MM.1S (cell line): ENCODE results near the gene GRIK4.

Experiments
- DNase-seq: peaks from one replicate; pipeline ENCODE4 v3.0.0-alpha.2; 2015
- H2AFZ ChIP-seq: fragments of 300-600 bp; sonication (generic); 2 replicates; pipeline ENCODE4 v1.6.0; 2016; ENCODE audit warnings: antibody characterized with exemption, low read length
- H3F3A ChIP-seq: fragments of 300-600 bp; sonication (generic); 2 replicates; pipeline ENCODE4 v1.6.1; 2016; ENCODE audit warnings: mild to moderate bottlenecking, antibody characterized with exemption, low read length, moderate library complexity, mixed read lengths; ENCODE audit not compliant: insufficient read depth
- H3K27ac ChIP-seq: fragments of 300-600 bp; sonication (generic); 2 replicates; pipeline ENCODE4 v1.5.1; 2016; ENCODE audit warnings: mild to moderate bottlenecking, low read length
- H3K27me3 ChIP-seq: fragments of 300-600 bp; sonication (generic); replicated peaks from 2 replicates; pipeline ENCODE4 v1.6.0; 2016; ENCODE audit warnings: low read length; ENCODE audit not compliant: insufficient read depth
- H3K36me3 ChIP-seq: fragments of 300-600 bp; sonication (generic); replicated peaks from 2 replicates; pipeline ENCODE4 v1.6.1; 2016; ENCODE audit warnings: mild to moderate bottlenecking, low read length, mixed read lengths; ENCODE audit not compliant: insufficient read depth
- H3K4me1 ChIP-seq: fragments of 300-600 bp; sonication (generic); 2 replicates; pipeline ENCODE4 v1.6.1; 2016; ENCODE audit warnings: low read length, mixed read lengths
- H3K4me2 ChIP-seq: fragments of 300-600 bp; sonication (generic); 2 replicates; pipeline ENCODE4 v1.6.0; 2016; ENCODE audit warnings: low read depth, low read length
- H3K4me3 ChIP-seq: fragments of 300-600 bp; sonication (generic); 2 replicates; pipeline ENCODE4 v1.5.1; 2016; ENCODE audit warnings: low read length, mixed read lengths
- H3K79me2 ChIP-seq: fragments of 300-600 bp; sonication (generic); 2 replicates; pipeline ENCODE4 v1.6.1; 2016; ENCODE audit warnings: mixed run types, low read length, mixed read lengths
- H3K9ac ChIP-seq: fragments of 300-600 bp; sonication (generic); 2 replicates; pipeline ENCODE4 v1.6.1; 2016; ENCODE audit warnings: low read length, mixed read lengths
- H3K9me2 ChIP-seq: fragments of 300-600 bp; sonication (generic); replicated peaks from 2 replicates; pipeline ENCODE4 v1.6.1; 2016; ENCODE audit warnings: mild to moderate bottlenecking, low read length, mixed read lengths; ENCODE audit not compliant: insufficient read depth
- H3K9me3 ChIP-seq: fragments of 300-600 bp; sonication (generic); replicated peaks from 2 replicates; pipeline ENCODE4 v1.6.1; 2016; ENCODE audit warnings: mild to moderate bottlenecking, low read length, mixed read lengths; ENCODE audit not compliant: insufficient read depth
- H4K20me1 ChIP-seq: fragments of 300-600 bp; sonication (generic); 2 replicates; pipeline ENCODE4 v1.6.1; 2016; ENCODE audit warnings: mild to moderate bottlenecking, low read length, moderate library complexity, mixed read lengths; ENCODE audit not compliant: insufficient read depth
- EZH2 ChIP-seq: fragments of 300-600 bp; sonication (generic); optimal IDR thresholded peaks from 2 replicates; pipeline ENCODE3; 2017; ENCODE audit warnings: low read depth, mild to moderate bottlenecking, antibody characterized with exemption, low read length, mixed read lengths
- EZH2phosphoT487 ChIP-seq: fragments of 300-600 bp; sonication (generic); IDR thresholded peaks from 2 replicates; pipeline ENCODE4 v1.6.1; 2018; ENCODE audit warnings: antibody characterized with exemption, low read length
- TF ChIP-seq, protein P1 (sequence below): fragments of 300-600 bp; sonication (generic); IDR thresholded peaks from 2 replicates; pipeline ENCODE4 v1.5.1; 2016; ENCODE audit warnings: antibody characterized with exemption, low read length, mixed read lengths

Gene GRIK4

DNA sequence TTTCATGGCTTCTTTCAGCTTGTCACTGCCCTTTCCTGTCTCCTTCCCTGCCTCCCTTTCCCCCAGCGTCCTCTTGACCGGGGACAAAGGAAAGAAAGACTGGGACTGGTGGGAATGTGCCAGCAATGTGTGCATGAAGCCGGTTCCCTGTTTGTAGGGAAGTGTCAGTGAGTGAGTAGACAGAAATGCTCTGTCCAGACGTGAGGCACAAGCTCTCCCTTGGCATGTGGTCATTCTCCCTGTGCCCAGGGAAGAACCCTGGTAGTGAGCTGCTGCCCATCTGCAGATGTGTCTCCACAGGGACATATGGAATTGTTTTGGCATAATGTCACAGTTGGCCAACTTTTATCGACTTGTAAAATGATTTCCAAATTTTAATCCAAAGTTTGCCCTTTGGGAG, 426.0 kb downstream of the GRIK4 start:
- Histone ChIP-seq H3K27ac (no peak overlapping the region), H3F3A (no peaks in the 10 kb centered on the region), H2AFZ (no peak overlapping the region), H3K4me1 (no peaks in the 10 kb centered on the region), H3K27me3 (no peaks in the 10 kb centered on the region), H3K9ac (no peak overlapping the region), H3K79me2 (no peaks in the 10 kb centered on the region), H3K9me3 (no peaks in the 10 kb centered on the region), H3K4me2 (no peak overlapping the region), H3K36me3 (no peaks in the 10 kb centered on the region), H3K4me3 (no peak overlapping the region), H3K9me2 (no peaks in the 10 kb centered on the region), H4K20me1 (no peaks in the 10 kb centered on the region)
- TF ChIP-seq EZH2phosphoT487 (no peak), EZH2 (no peak)
- TF ChIP-seq, protein P1, sequence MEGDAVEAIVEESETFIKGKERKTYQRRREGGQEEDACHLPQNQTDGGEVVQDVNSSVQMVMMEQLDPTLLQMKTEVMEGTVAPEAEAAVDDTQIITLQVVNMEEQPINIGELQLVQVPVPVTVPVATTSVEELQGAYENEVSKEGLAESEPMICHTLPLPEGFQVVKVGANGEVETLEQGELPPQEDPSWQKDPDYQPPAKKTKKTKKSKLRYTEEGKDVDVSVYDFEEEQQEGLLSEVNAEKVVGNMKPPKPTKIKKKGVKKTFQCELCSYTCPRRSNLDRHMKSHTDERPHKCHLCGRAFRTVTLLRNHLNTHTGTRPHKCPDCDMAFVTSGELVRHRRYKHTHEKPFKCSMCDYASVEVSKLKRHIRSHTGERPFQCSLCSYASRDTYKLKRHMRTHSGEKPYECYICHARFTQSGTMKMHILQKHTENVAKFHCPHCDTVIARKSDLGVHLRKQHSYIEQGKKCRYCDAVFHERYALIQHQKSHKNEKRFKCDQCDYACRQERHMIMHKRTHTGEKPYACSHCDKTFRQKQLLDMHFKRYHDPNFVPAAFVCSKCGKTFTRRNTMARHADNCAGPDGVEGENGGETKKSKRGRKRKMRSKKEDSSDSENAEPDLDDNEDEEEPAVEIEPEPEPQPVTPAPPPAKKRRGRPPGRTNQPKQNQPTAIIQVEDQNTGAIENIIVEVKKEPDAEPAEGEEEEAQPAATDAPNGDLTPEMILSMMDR: no peak
- DNase-seq: no peak

DNA sequence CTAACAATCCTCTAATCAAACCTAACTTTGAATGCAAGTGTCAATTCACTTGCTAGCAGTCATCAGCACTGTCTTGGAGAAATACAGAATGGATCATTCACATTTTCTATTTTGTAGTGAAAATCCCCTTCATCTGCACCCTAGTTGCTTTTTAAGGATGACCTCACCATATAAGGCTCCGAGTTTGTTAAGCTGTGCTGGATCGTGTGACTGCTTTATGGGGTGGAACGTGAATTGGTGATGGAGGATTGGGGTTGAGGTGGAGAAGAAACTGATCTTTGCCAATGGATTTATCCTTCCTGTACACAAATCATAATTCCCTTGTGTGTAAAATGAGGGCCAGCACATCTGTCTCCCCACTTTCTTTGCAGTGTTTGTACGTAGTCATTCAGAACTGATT, 426.7 kb downstream of the GRIK4 start:
- Histone ChIP-seq H3K9me2 (no peaks in the 10 kb centered on the region), H3K79me2 (no peaks in the 10 kb centered on the region), H3K9me3 (no peaks in the 10 kb centered on the region), H3F3A (no peaks in the 10 kb centered on the region), H3K4me3 (no peak overlapping the region), H4K20me1 (no peaks in the 10 kb centered on the region), H3K4me2 (no peak overlapping the region), H2AFZ (no peak overlapping the region), H3K27me3 (no peaks in the 10 kb centered on the region), H3K4me1 (no peaks in the 10 kb centered on the region), H3K36me3 (no peaks in the 10 kb centered on the region), H3K9ac (no peak overlapping the region), H3K27ac (no peak overlapping the region)
- DNase-seq: no peak
- no peak for TF ChIP-seq EZH2

DNA sequence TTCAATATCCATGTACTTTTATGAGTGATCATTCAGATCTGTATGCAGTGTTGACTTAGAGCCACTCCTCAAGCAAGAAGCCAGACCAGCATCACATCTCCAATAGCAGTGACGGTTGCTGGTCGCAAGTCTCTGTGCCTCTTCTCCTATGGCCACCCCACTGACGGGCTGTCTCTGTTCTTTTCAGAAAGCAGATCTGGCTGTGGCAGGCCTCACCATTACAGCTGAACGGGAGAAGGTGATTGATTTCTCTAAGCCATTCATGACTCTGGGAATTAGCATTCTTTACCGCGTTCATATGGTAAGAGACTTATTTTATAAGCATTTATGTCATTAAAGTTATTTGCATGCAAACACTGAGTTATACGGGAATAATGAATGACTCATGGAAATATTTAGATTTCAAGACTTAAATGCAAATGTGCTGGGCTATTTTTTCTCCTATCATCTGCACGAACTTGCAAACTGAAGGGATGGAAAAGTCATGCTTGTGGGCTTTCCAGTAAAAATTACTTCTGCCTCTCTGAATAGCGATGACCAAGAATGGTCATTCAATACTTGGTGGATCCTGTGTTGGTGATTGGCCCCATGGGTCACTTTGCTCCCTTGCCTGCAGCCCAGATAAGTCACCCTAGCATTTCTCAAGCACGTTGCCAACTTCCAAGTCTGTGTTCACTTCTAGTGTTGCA, 428.8 kb downstream of the GRIK4 start:
- no peak overlapping the region for H3K4me2 ChIP-seq
- H3K27me3 ChIP-seq: no peaks in the 10 kb centered on the region
- H3K27ac ChIP-seq: no peak overlapping the region
- H3K9me2 ChIP-seq: no peaks in the 10 kb centered on the region
- DNase-seq: no peak
- no peak overlapping the region for H2AFZ ChIP-seq
- no peaks in the 10 kb centered on the region for H3K36me3 ChIP-seq
- no peak overlapping the region for H3K9ac ChIP-seq
- no peaks in the 10 kb centered on the region for H3K79me2 ChIP-seq
- no peaks in the 10 kb centered on the region for H3K4me1 ChIP-seq
- H3K4me3 ChIP-seq: no peak overlapping the region
- no peaks in the 10 kb centered on the region for H3K9me3 ChIP-seq
- no peaks in the 10 kb centered on the region for H3F3A ChIP-seq
- H4K20me1 ChIP-seq: no peaks in the 10 kb centered on the region
- TF ChIP-seq EZH2 (no peak), EZH2phosphoT487 (no peak)
- TF ChIP-seq, protein P1: no peak

DNA sequence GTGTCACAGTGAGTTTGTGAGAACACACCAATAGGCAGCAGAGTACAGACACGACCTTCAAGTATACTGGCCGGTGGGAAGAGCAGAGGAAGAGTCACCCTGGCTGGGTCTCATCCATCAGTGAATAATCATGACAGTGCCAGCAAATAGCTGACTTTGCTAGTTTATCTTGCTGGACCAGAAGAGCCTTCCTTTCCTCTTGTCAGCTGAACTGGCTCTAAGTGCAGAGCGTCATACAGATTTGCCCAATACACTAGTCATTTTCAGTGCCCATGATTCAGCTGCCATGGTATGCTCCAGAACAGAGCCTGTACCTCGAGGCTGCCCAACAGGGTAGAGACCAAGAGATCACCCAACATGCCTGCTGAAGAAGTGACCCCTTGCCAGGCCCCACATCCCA, 429.5 kb downstream of the GRIK4 start:
- Histone ChIP-seq H3K9me3 (no peaks in the 10 kb centered on the region), H3K27me3 (no peaks in the 10 kb centered on the region), H3K79me2 (no peaks in the 10 kb centered on the region), H3F3A (no peaks in the 10 kb centered on the region), H3K4me3 (no peak overlapping the region), H3K4me2 (no peak overlapping the region), H3K9me2 (no peaks in the 10 kb centered on the region), H3K4me1 (no peaks in the 10 kb centered on the region), H4K20me1 (no peaks in the 10 kb centered on the region), H3K27ac (no peak overlapping the region), H3K9ac (no peak overlapping the region), H3K36me3 (no peaks in the 10 kb centered on the region), H2AFZ (no peak overlapping the region)
- no peak for TF ChIP-seq EZH2
- TF ChIP-seq, protein P1: no peak
- no peak for TF ChIP-seq EZH2phosphoT487
- no peak for DNase-seq
